PC-3 (cell line): Measurements from ENCODE around the gene KANSL2. TPM values are rescaled to one million over a fixed set of nuclear protein-coding genes. Genes with fewer than 3 reads are reported as not detected.

Source experiments
- ATAC-seq: fragments of 200-7000 bp; cut with Tn5 transposase; 2 replicates; pipeline ENCODE4 v1.9.1; 2020; ENCODE audit warnings: mild to moderate bottlenecking, moderate library complexity
- BruUV-seq: library from RNA; stranded (reverse); fragments of 400-500 nt; replicated peaks from 2 replicates; lab custom pipeline; 2021; lab: Mats Ljungman, UMichigan
- CTCF ChIA-PET: fragments of 300-600 bp; sonication (Branson Sonifier 250); formaldehyde crosslinking; loops from one replicate; lab custom pipeline; 2022; ENCODE audit warnings: antibody characterized with exemption; lab: Charles Lee
- POLR2A ChIA-PET: fragments of 300-600 bp; sonication (Branson Sonifier 250); formaldehyde crosslinking; loops from one replicate; lab custom pipeline; 2022; ENCODE audit warnings: antibody characterized with exemption; ENCODE audit not compliant: unreplicated experiment; lab: Charles Lee
- DNase-seq: peaks from one replicate; pipeline ENCODE4 v3.0.0-alpha.2; 2015
- H2AFZ ChIP-seq: fragments of 300-600 bp; sonication (generic); 2 replicates; pipeline ENCODE4 v1.6.0; 2016; ENCODE audit warnings: antibody characterized with exemption, low read length
- H3F3A ChIP-seq: fragments of 300-600 bp; sonication (generic); one replicate; pipeline ENCODE4 v1.6.0; 2017; ENCODE audit warnings: antibody characterized with exemption, low read length, control low read depth, mild to moderate bottlenecking; ENCODE audit not compliant: unreplicated experiment
- H3K27ac ChIP-seq: fragments of 300-600 bp; sonication (generic); 2 replicates; pipeline ENCODE4 v1.5.1; 2016; ENCODE audit warnings: mild to moderate bottlenecking, low read length
- H3K27me3 ChIP-seq: fragments of 300-600 bp; sonication (generic); 2 replicates; pipeline ENCODE4 v1.6.1; 2016; ENCODE audit warnings: low read length, mixed read lengths
- H3K36me3 ChIP-seq: fragments of 300-600 bp; sonication (generic); 2 replicates; pipeline ENCODE4 v1.6.1; 2016; ENCODE audit warnings: low read depth, mixed run types, low read length, mixed read lengths
- H3K4me1 ChIP-seq: fragments of 300-600 bp; sonication (generic); 2 replicates; pipeline ENCODE4 v1.5.1; 2016; ENCODE audit warnings: low read length; ENCODE audit not compliant: insufficient read depth
- H3K4me2 ChIP-seq: fragments of 300-600 bp; sonication (generic); 2 replicates; pipeline ENCODE4 v1.6.0; 2016; ENCODE audit warnings: low read length
- H3K4me3 ChIP-seq: fragments of 300-600 bp; sonication (generic); 2 replicates; pipeline ENCODE4 v1.5.1; 2016; ENCODE audit warnings: mild to moderate bottlenecking, low read length, mixed read lengths
- H3K79me2 ChIP-seq: fragments of 300-600 bp; sonication (generic); 2 replicates; pipeline ENCODE4 v1.6.1; 2017; ENCODE audit warnings: low read length, mixed read lengths
- H3K9ac ChIP-seq: fragments of 300-600 bp; sonication (generic); 2 replicates; pipeline ENCODE4 v1.6.0; 2016; ENCODE audit warnings: mild to moderate bottlenecking, low read length
- H3K9me2 ChIP-seq: fragments of 300-600 bp; sonication (generic); replicated peaks from 2 replicates; pipeline ENCODE4 v1.6.1; 2016; ENCODE audit warnings: mixed run types, low read length, mixed read lengths
- H3K9me3 ChIP-seq: fragments of 300-600 bp; sonication (generic); 2 replicates; pipeline ENCODE4 v1.6.1; 2016; ENCODE audit warnings: low read length, mixed read lengths
- H4K20me1 ChIP-seq: fragments of 300-600 bp; sonication (generic); 2 replicates; pipeline ENCODE4 v1.6.1; 2016; ENCODE audit warnings: low read length, mixed read lengths
- EZH2 ChIP-seq: fragments of 300-600 bp; sonication (generic); IDR thresholded peaks from one replicate; pipeline ENCODE4 v1.6.1; 2017; ENCODE audit warnings: antibody characterized with exemption, mild to moderate bottlenecking, low read length; ENCODE audit not compliant: unreplicated experiment
- EZH2phosphoT487 ChIP-seq: fragments of 300-600 bp; sonication (generic); IDR thresholded peaks from 2 replicates; pipeline ENCODE4 v1.6.1; 2018; ENCODE audit warnings: mild to moderate bottlenecking, antibody characterized with exemption, low read length, borderline replicate concordance
- intact Hi-C: fragments of 100-400 bp; cut with micrococcal nuclease; formaldehyde crosslinking; loops from 2 replicates; pipeline ENCODE4 v1.9.0; 2023
- total RNA-seq: library from RNA; depleted of rRNA; stranded (reverse); fragments of >200 nt; gene quantifications from 2 replicates; pipeline ENCODE4 v1.2.3, GENCODE V29; 2014
- TF ChIP-seq, protein P1 (sequence below): fragments of 300-600 bp; sonication (generic); conservative IDR thresholded peaks from 2 replicates; pipeline ENCODE4 v1.5.1; 2017; ENCODE audit warnings: antibody characterized with exemption, low read depth, mild to moderate bottlenecking, low read length

The KANSL2 gene
- total RNA-seq, 1 experiment from 2014 or later = 33.4 TPM

DNA sequence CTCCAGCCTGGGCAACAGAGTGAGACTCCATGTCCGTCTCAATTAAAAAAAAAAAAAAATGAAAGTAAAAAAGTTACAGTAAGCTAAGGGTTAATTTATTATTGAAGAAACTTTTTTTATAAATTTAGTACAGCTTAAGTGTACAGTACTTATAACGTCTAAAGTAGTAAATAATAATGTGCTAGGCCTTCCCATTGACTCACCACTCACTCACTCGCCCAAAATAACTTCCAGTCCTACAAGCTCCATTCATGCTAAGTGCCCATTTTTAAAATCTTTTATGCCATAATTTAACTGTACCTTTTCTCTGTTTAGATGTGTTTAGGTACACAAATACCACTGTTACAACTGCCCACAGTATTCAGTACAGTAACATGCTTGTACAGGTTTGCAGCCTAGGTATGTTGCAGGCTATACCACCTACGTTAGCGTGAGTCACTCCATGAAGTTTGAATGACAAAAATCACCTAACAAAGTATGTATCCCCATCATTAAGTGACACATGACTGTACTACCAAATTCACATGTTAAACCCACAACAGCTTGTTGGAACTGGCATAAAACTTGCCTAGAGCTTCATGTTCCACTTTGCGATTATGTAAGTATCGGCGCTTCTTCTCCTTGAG is 10.7 kb downstream of the KANSL2 start:
- Histone ChIP-seq H3K36me3 (peaks cover 81% of the 10 kb centered on the region), H3K27ac (peak overlapping the region; percentile 13; the same call in 1 of the 2 replicates), H3K9ac (no peak overlapping the region), H3K9me2 (no peaks in the 10 kb centered on the region), H3F3A (no peaks in the 10 kb centered on the region), H3K4me3 (no peak overlapping the region), H4K20me1 (peaks cover 18% of the 10 kb centered on the region; the same call in 1 of the 2 replicates), H3K4me2 (no peak overlapping the region), H2AFZ (no peak overlapping the region), H3K9me3 (no peaks in the 10 kb centered on the region), H3K27me3 (no peaks in the 10 kb centered on the region), H3K4me1 (no peaks in the 10 kb centered on the region), H3K79me2 (peaks cover 47% of the 10 kb centered on the region)
- CTCF ChIA-PET = no interaction called here
- POLR2A ChIA-PET = no interaction called here
- TF ChIP-seq EZH2 = no peak
- no peak for TF ChIP-seq EZH2phosphoT487
- TF ChIP-seq, protein P1, sequence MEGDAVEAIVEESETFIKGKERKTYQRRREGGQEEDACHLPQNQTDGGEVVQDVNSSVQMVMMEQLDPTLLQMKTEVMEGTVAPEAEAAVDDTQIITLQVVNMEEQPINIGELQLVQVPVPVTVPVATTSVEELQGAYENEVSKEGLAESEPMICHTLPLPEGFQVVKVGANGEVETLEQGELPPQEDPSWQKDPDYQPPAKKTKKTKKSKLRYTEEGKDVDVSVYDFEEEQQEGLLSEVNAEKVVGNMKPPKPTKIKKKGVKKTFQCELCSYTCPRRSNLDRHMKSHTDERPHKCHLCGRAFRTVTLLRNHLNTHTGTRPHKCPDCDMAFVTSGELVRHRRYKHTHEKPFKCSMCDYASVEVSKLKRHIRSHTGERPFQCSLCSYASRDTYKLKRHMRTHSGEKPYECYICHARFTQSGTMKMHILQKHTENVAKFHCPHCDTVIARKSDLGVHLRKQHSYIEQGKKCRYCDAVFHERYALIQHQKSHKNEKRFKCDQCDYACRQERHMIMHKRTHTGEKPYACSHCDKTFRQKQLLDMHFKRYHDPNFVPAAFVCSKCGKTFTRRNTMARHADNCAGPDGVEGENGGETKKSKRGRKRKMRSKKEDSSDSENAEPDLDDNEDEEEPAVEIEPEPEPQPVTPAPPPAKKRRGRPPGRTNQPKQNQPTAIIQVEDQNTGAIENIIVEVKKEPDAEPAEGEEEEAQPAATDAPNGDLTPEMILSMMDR = no peak
- peak; percentile 31 for DNase-seq
- BruUV-seq = no TSS peak
- peak; percentile 75 for ATAC-seq
- intact Hi-C loops = no loop called here

DNA sequence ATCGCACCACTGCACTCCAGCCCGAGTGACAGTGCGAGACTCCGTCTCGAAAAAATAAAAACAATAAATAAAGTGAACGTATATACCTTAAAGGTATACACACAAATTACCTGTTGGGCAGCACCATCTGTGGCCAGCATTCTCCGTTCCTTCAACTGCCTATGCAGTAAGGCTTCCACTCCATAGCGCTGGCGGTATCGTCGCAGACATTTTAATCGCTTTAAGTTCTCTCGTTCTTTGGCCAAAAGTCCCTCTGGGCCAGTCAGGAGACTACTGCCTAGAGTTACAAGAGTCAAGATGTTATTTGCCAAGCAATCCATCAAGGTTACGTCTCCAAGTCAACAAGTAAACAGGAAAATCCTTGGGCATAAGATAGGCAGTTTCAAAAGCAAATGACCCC is 13.0 kb downstream of the KANSL2 start:
- Histone ChIP-seq H3K36me3 (peaks cover 73% of the 10 kb centered on the region), H4K20me1 (0 out of 2 replicates have a peak, but pooled peaks cover 8% of the 10 kb centered on the region), H3K27me3 (no peaks in the 10 kb centered on the region), H3K79me2 (peaks cover 26% of the 10 kb centered on the region), H3F3A (no peaks in the 10 kb centered on the region), H3K9me2 (no peaks in the 10 kb centered on the region), H3K4me1 (no peaks in the 10 kb centered on the region), H2AFZ (no peak overlapping the region), H3K9me3 (no peaks in the 10 kb centered on the region), H3K4me2 (no peak overlapping the region), H3K27ac (no peak overlapping the region), H3K4me3 (no peak overlapping the region), H3K9ac (no peak overlapping the region)
- intact Hi-C loops = no loop called here
- CTCF ChIA-PET = no interaction called here
- POLR2A ChIA-PET = no interaction called here
- ATAC-seq = no peak
- no peak for DNase-seq
- BruUV-seq = no TSS peak
- TF ChIP-seq, protein P1 = no peak
- TF ChIP-seq EZH2phosphoT487 = no peak
- no peak for TF ChIP-seq EZH2

DNA sequence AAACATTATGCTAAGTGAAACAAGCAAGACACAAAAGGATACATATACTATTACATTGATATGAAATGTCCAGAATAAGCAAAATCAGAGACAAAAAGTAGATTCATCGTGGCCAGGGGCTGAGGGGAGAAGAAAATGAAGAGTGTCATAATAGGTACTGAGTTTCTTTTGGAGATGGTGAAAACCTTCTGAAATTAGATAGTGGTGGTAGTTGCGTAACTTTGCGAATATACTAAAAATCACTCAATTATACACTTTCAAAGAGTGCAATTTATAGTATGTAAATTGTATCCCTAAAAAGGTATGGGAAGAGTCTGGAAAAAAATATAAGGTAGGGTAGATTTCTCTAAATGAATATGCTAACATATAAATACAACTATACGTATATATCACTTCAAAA is 22.2 kb downstream of the KANSL2 start:
- Histone ChIP-seq H3K27ac (no peak overlapping the region), H3K27me3 (no peaks in the 10 kb centered on the region), H3K4me2 (no peak overlapping the region), H3K9me2 (no peaks in the 10 kb centered on the region), H3K36me3 (peaks cover 52% of the 10 kb centered on the region), H3F3A (no peaks in the 10 kb centered on the region), H3K4me3 (no peak overlapping the region), H4K20me1 (no peaks in the 10 kb centered on the region), H3K9ac (no peak overlapping the region), H3K4me1 (no peaks in the 10 kb centered on the region), H3K9me3 (no peaks in the 10 kb centered on the region), H3K79me2 (0 out of 2 replicates have a peak, but pooled peaks cover 7% of the 10 kb centered on the region), H2AFZ (no peak overlapping the region)
- CTCF ChIA-PET = no interaction called here
- TF ChIP-seq, protein P1 = no peak
- TF ChIP-seq EZH2 = no peak
- TF ChIP-seq EZH2phosphoT487 = no peak
- POLR2A ChIA-PET = no interaction called here
- ATAC-seq (no peak), DNase-seq (no peak)
- no TSS peak for BruUV-seq
- intact Hi-C loops = no loop called here
